Cortex of kidney (tissue), 1 donor: ENCODE results near the gene OPN1MW2.
"Not testable (repeated sequence)": the region's sequence is repeated elsewhere in the genome, so short reads cannot be mapped to it uniquely, and the experiment has no call there.

Experiments used
- DNase-seq: peaks from one replicate; lab custom pipeline; 2025; lab: John Stamatoyannopoulos, UW

Gene OPN1MW2

DNA sequence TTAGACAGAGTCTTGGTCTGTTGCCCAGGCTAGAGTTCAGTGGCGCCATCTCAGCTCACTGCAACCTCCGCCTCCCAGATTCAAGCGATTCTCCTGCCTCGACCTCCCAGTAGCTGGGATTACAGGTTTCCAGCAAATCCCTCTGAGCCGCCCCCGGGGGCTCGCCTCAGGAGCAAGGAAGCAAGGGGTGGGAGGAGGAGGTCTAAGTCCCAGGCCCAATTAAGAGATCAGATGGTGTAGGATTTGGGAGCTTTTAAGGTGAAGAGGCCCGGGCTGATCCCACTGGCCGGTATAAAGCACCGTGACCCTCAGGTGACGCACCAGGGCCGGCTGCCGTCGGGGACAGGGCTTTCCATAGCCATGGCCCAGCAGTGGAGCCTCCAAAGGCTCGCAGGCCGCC is at the start of gene OPN1MW2:
TSS of gene OPN1MW2 (plus strand) at position 301 of the 400 bp plus-strand sequence. CDS start at position 361, 60 bp downstream.
- not testable (repeated sequence) for DNase-seq

GRCh38 chrX:154172535-154172943 is 47.0 kb upstream of the OPN1MW2 start:
- DNase-seq = not testable (repeated sequence)

- not testable (repeated sequence) for DNase-seq
These were observed 45.2 kb upstream of the OPN1MW2 start for GRCh38 chrX:154174356-154174755.

DNA sequence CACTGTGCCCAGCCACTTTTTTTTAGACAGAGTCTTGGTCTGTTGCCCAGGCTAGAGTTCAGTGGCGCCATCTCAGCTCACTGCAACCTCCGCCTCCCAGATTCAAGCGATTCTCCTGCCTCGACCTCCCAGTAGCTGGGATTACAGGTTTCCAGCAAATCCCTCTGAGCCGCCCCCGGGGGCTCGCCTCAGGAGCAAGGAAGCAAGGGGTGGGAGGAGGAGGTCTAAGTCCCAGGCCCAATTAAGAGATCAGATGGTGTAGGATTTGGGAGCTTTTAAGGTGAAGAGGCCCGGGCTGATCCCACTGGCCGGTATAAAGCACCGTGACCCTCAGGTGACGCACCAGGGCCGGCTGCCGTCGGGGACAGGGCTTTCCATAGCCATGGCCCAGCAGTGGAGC is 37.3 kb upstream of the OPN1MW2 start, which contains the start of gene OPN1MW:
TSS of gene OPN1MW (plus strand) at position 301 of the 400 bp plus-strand sequence. CDS start at position 383, 82 bp downstream.
- not testable (repeated sequence) for DNase-seq

DNA sequence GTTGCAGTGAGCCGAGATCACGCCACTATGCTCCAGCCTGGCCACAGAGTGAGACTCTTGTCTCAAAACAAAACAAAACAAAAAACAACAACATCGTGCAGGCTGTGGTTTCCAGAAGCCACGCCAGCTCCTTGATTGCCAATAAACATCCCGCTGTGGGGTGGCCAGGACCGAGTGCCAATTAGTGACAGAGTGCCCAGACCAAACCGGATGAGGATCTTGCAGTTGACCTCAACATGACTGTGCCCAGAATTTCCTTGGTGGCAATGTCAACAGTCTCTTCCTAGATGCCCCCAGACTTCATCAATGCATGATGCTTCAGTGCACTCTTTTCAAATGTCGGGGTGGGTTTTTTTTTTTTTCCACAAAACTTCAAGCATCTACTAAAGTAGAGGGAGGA is 35.8 kb upstream of the OPN1MW2 start:
- DNase-seq = not testable (repeated sequence)

- DNase-seq = not testable (repeated sequence)
These were observed 26.7 kb upstream of the OPN1MW2 start for GRCh38 chrX:154192846-154193245.

DNA sequence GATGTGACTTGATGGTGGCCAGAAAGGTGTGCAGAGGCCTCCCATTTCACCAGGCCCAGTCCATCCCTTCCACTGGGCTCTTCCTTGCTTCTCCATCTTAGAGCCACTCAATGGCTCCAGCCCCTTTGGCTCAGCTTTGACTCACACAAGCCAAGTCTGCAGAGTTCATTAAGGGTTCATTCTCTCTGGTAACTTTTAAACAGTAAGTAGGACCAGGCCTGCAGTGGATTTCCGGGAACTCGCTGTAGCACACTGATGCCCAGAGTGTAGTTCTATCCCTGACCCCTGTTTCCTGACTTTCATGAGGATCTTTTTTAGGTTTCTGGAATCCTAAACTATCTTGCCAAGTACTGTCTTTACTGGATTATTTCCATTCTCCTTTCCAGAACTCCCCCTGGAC is 25.2 kb upstream of the OPN1MW2 start:
- not testable (repeated sequence) for DNase-seq

DNA sequence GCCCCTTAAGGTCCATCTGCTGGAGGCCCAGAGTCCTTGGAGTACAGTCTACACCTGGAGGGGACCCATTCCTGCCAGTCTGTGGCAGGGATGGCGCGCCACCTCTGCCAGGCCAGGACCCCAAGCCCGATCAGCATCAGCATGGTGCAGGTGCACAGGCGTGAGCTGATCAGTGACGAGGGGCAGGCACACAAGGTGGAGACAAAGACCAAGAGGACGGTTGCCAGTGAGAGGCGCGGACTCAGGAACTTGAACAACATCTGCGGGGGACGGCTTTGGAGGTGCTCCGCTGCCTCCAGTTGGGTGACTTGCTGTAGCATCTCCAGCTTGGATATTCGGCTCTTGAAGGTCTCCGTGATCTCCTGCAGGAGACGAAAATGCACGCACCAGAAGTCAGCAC is 23.1 kb upstream of the OPN1MW2 start:
- DNase-seq = not testable (repeated sequence)

- DNase-seq = not testable (repeated sequence)
These were observed 9.7 kb upstream of the OPN1MW2 start for GRCh38 chrX:154209670-154210418.

DNA sequence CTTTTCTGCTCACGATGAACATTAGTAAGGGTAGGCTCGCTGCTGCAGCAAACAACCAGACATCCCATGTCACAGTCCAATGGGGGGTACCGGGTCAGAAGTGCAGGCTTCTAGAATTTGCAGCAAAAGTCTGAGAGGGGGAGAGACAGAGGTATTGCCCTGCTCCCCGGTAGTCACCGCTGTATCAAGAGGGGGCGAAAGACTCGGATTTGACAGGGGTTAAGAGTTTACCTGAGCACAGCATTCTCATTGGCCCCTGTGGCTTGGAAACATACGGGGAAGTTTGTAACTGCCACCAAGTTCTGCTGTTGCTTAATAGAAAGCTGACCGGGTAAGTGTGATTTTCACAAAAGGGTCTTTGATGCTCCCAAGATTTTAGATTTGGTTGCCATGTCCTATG is 8.5 kb upstream of the OPN1MW2 start:
- not testable (repeated sequence) for DNase-seq

GRCh38 chrX:154211499-154211898 is 8.1 kb upstream of the OPN1MW2 start:
- DNase-seq = not testable (repeated sequence)

GRCh38 chrX:154225292-154225691 is 5.7 kb downstream of the OPN1MW2 start:
- not testable (repeated sequence) for DNase-seq

DNA sequence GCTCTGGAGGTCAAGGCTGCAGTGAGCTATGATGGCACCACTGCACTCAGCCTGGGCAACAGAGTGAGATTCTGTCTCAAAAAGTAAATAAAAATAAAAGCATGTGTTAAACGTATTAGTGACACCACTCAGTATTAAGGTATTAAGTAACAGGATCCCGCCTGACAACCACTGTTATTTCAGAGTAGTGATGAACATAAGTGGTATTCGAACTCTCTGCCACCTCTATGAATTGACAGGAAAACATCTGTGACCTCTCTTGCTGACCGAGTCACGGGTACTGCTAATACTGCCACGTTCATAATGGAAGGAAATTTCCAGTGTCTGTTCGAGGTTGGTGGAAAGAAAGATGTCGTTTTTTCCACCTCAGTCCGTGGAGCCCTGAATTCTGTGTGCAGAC is 7.2 kb downstream of the OPN1MW2 start:
- not testable (repeated sequence) for DNase-seq

DNA sequence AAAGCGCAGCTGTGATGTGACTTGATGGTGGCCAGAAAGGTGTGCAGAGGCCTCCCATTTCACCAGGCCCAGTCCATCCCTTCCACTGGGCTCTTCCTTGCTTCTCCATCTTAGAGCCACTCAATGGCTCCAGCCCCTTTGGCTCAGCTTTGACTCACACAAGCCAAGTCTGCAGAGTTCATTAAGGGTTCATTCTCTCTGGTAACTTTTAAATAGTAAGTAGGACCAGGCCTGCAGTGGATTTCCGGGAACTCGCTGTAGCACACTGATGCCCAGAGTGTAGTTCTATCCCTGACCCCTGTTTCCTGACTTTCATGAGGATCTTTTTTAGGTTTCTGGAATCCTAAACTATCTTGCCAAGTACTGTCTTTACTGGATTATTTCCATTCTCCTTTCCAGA is 11.9 kb downstream of the OPN1MW2 start:
- DNase-seq = not testable (repeated sequence)

DNA sequence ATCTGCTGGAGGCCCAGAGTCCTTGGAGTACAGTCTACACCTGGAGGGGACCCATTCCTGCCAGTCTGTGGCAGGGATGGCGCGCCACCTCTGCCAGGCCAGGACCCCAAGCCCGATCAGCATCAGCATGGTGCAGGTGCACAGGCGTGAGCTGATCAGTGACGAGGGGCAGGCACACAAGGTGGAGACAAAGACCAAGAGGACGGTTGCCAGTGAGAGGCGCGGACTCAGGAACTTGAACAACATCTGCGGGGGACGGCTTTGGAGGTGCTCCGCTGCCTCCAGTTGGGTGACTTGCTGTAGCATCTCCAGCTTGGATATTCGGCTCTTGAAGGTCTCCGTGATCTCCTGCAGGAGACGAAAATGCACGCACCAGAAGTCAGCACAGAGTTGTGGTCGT is 14.1 kb downstream of the OPN1MW2 start:
- DNase-seq = not testable (repeated sequence)

DNA sequence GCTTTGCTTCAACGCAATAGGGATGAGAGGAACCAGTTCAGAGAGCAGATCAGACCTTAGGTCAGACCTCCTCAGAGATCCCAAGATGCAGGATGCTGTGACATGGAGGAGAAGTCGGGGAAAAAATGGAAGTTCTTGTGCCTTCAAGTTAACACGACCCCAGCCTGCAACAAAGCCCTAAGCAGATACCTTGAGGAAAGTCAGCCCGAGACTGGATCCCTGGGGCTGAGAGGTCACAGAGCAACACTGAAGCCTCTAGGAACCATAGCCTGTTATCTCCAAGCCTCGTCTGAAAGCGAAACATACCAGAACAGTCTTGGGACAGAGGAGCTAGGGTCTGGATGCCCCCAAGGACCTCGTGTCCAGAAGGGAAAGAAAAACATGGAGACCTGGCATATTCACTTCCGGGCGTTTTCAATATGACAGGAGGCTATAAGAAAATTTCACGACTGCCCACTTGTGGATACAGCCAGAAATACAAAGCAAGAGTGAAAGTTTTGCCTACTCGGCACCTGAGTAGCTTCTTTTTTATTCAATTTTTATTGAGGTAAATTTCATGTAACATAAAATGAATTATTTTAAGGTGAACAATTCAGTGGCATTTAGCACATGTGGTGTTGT is 19.5 kb downstream of the OPN1MW2 start:
- DNase-seq = not testable (repeated sequence)

GRCh38 chrX:154239982-154240503 is 20.5 kb downstream of the OPN1MW2 start:
- not testable (repeated sequence) for DNase-seq

GRCh38 chrX:154247377-154248045 is 28.0 kb downstream of the OPN1MW2 start:
- not testable (repeated sequence) for DNase-seq

GRCh38 chrX:154248076-154248475 is 28.5 kb downstream of the OPN1MW2 start:
- DNase-seq = not testable (repeated sequence)

GRCh38 chrX:154257282-154257681 is 37.7 kb downstream of the OPN1MW2 start, which contains the start of gene OPN1MW3:
Gene OPN1MW3 (plus strand): TSS chrX:154257582. CDS start chrX:154257620, 38 bp downstream.
- DNase-seq = not testable (repeated sequence)

DNA sequence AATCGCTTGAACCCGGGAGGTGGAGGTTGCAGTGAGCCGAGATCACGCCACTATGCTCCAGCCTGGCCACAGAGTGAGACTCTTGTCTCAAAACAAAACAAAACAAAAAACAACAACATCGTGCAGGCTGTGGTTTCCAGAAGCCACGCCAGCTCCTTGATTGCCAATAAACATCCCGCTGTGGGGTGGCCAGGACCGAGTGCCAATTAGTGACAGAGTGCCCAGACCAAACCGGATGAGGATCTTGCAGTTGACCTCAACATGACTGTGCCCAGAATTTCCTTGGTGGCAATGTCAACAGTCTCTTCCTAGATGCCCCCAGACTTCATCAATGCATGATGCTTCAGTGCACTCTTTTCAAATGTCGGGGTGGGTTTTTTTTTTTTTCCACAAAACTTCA is 39.2 kb downstream of the OPN1MW2 start:
- not testable (repeated sequence) for DNase-seq

DNA sequence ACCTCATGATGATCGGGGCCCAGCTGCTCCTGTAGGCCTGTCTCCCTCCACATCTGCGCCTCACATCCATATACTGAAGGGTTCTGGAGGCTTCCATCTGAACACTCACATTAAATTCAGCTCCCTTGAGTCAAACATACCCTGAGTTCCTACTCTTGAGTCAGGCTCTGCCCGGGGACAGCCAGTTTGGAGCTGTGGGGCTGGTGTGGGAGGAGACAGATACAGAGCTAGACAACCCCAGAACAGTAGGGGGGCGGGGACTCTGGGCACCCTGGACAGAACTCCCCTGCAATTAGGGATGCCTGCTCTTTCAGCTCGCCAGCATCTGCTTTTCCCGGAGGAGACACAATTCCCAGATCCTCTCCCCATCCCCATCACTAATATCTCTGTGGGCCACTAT is 43.5 kb downstream of the OPN1MW2 start:
- not testable (repeated sequence) for DNase-seq
